Transverse colon (tissue), 4 donors: Measurements from ENCODE around the gene PDZD7. TPM values are rescaled to one million over a fixed set of nuclear protein-coding genes. Genes with fewer than 3 reads are reported as not detected.

Experiments used
- DNase-seq: peaks from one replicate; pipeline ENCODE4 v3.0.0-alpha.2; 2019
- H3K27ac ChIP-seq, 4 donors: fragments of 200-600 bp; sonication (generic); 2 replicates each; pipeline ENCODE4 v1.5.1; 2016 to 2018; ENCODE audit warnings: inconsistent platforms in 4 of 4
- H3K27me3 ChIP-seq: fragments of 200-600 bp; sonication (generic); 2 replicates; pipeline ENCODE4 v1.5.1; 2017; ENCODE audit warnings: inconsistent platforms
- H3K36me3 ChIP-seq, 4 donors: fragments of 200-600 bp; sonication (generic); 2 replicates each; pipeline ENCODE4 v1.5.1; 2017 to 2019; ENCODE audit warnings: inconsistent platforms in 4 of 4
- H3K4me1 ChIP-seq, 4 donors: fragments of 200-600 bp; sonication (generic); 2 replicates each; pipeline ENCODE4 v1.5.1; 2017 to 2020; ENCODE audit warnings: inconsistent platforms in 4 of 4
- H3K4me3 ChIP-seq, 4 donors: fragments of 200-600 bp; sonication (generic); 1 replicate in 1 of 4; 2 replicates in 3 of 4; pipeline versions ENCODE4 v1.5.1 to v1.6.1; 2017 to 2019; ENCODE audit warnings: inconsistent platforms in 4 of 4
- H3K9me3 ChIP-seq, 2 donors: fragments of 200-600 bp; sonication (generic); 2 replicates each; pipeline ENCODE4 v1.5.1; 2017 to 2019; ENCODE audit warnings: inconsistent platforms in 2 of 2
- EP300 ChIP-seq: sonication (generic); formaldehyde crosslinking; IDR thresholded peaks from one replicate; pipeline ENCODE4 v1.6.1; 2017; ENCODE audit warnings: antibody characterized with exemption, low read depth
- POLR2A ChIP-seq: fragments of 450-650 bp; IDR thresholded peaks from one replicate; pipeline ENCODE4 v1.6.1; 2016; ENCODE audit warnings: antibody characterized with exemption, mild to moderate bottlenecking, moderate library complexity
- POLR2AphosphoS5 ChIP-seq, 3 donors: sonication (generic); formaldehyde crosslinking; IDR thresholded peaks; one replicate each; pipeline ENCODE4 v1.6.1; 2016; ENCODE audit warnings: antibody characterized with exemption in 3 of 3
- in situ Hi-C, 4 donors: fragments of 200-750 bp; cut with MboI; loops; one replicate each; pipeline versions ENCODE4 v1.15.0 to v1.15.1; 2017; ENCODE audit warnings: low sequenced_read_pairs in 3 of 4, low pct_ligation_motif_present in 1 of 4, low pct_unique_long_range_greater_than_20kb in 1 of 4
- intact Hi-C: fragments of 100-400 bp; cut with DNase I; formaldehyde crosslinking; loops from one replicate; pipeline ENCODE4 v1.15.1; 2023; ENCODE audit warnings: low total_unique reads
- small RNA-seq, 4 donors: library from RNA; depleted of rRNA; stranded (forward); fragments of <200 nt; gene quantifications; one replicate each; pipeline ENCODE3, GENCODE V24; 2016
- total RNA-seq, 4 donors: library from RNA; depleted of rRNA; stranded (reverse); fragments of >200 nt; gene quantifications; one replicate each; pipeline ENCODE4 v1.1.0, GENCODE V29; 2016
- TF ChIP-seq, protein P1 (sequence below), 5 experiments: fragments of 200-600 bp in 3 of 5; fragments of 450-650 bp in 2 of 5; sonication (generic) in 3 of 5; IDR thresholded peaks; 1 replicate in 2 of 5; 2 replicates in 3 of 5; pipeline ENCODE4 v1.5.1; 2016 to 2017; ENCODE audit warnings: antibody characterized with exemption in 5 of 5, inconsistent platforms in 3 of 5, mild to moderate bottlenecking in 2 of 5, moderate library complexity in 1 of 5

PDZD7 gene
- total RNA-seq, 4 donors from 2014 or later: 0.27 to 2.0 (median 0.64) TPM; not detected in 1

DNA sequence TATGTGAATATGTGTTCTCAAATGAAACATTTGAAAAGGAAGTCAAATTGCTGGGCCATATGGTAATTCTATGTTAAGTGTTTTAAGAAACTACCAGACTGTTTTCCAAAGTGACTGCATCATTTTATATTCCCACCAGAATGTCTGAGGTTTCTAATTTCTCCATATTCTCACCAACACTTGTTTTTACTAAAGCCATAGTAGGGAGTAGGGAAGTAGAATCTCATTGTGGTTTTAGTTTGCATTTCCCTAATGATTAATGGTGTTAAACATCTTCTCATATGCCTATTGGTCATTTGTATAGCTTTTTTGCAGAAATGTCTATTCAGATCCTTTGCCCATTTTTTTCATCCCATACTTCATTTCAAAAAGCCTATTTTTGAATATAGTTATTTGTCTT, 70.7 kb downstream of the PDZD7 start:
- no peak overlapping the region for H3K27ac ChIP-seq
- TF ChIP-seq, protein P1, sequence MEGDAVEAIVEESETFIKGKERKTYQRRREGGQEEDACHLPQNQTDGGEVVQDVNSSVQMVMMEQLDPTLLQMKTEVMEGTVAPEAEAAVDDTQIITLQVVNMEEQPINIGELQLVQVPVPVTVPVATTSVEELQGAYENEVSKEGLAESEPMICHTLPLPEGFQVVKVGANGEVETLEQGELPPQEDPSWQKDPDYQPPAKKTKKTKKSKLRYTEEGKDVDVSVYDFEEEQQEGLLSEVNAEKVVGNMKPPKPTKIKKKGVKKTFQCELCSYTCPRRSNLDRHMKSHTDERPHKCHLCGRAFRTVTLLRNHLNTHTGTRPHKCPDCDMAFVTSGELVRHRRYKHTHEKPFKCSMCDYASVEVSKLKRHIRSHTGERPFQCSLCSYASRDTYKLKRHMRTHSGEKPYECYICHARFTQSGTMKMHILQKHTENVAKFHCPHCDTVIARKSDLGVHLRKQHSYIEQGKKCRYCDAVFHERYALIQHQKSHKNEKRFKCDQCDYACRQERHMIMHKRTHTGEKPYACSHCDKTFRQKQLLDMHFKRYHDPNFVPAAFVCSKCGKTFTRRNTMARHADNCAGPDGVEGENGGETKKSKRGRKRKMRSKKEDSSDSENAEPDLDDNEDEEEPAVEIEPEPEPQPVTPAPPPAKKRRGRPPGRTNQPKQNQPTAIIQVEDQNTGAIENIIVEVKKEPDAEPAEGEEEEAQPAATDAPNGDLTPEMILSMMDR (IDR thresholded peaks at IDR 0.05): no peak
- no peak for TF ChIP-seq POLR2A
- TF ChIP-seq POLR2AphosphoS5 (IDR thresholded peaks at IDR 0.05): no peak
- TF ChIP-seq EP300: no peak
- DNase-seq: no peak
- peaks cover 0 to 7% (median 0%) of the 10 kb centered on the region in 4 donors for H3K4me1 ChIP-seq
- H3K4me3 ChIP-seq: no peak overlapping the region
- intact Hi-C loops: loop anchor here (10.0 kb wide), 1 partner anchor 55 kb away; no protein-coding TSS in a partner anchor
- H3K9me3 ChIP-seq: no peaks in the 10 kb centered on the region
- H3K36me3 ChIP-seq: peaks cover 0 to 61% (median 30%) of the 10 kb centered on the region in 4 donors
- H3K27me3 ChIP-seq: no peaks in the 10 kb centered on the region
- in situ Hi-C loops: no loop called here

Small RNA genes lying within 50 kb of the gene (small RNA-seq; reads per million reads assigned to genes)
- gene MIR608: 0 reads per million in 4 donors

Other genes with a start within 250 kb of the PDZD7 start
- gene SLF2, start 118.2 kb downstream of the PDZD7 start, total RNA-seq: 10 to 100 TPM; 25.4 to 55.1 (median 33.1) TPM
- gene SEMA4G, start 61.6 kb downstream of the PDZD7 start, total RNA-seq: 100 to 1,000 TPM in 3 of 4 donors, 10 to 100 TPM in 1; 94.0 to 221 (median 121) TPM
- 100 to 1,000 TPM in 1 of 4 donors, 10 to 100 TPM in 3; 32.5 to 104 (median 77.1) TPM for gene MRPL43, start 43.6 kb downstream of the PDZD7 start, total RNA-seq
- gene TWNK, start 43.6 kb downstream of the PDZD7 start, total RNA-seq: 10 to 100 TPM in 1 of 4 donors, 1 to 10 TPM in 3; 1.1 to 12.7 (median 3.3) TPM
- 10 to 100 TPM; 41.8 to 86.8 (median 56.6) TPM for gene LZTS2, start 31.3 kb downstream of the PDZD7 start, total RNA-seq
- 100 to 1,000 TPM in 1 of 4 donors, 10 to 100 TPM in 3; 47.8 to 442 (median 53.1) TPM for gene SFXN3, start 105 bp upstream of the PDZD7 start, total RNA-seq
- 10 to 100 TPM in 2 of 4 donors, 1 to 10 TPM in 2; 3.8 to 18.8 (median 10.0) TPM for gene KAZALD1, start 30.9 kb upstream of the PDZD7 start, total RNA-seq
- under 1 TPM in 2 of 4 donors, not detected in 2; 0.14 to 0.60 TPM for gene TLX1, start 100.2 kb upstream of the PDZD7 start, total RNA-seq
- gene LBX1, start 198.3 kb upstream of the PDZD7 start, total RNA-seq: not detected